ENCODE measurements around the gene ALDH4A1.

ALDH4A1 gene

DNA sequence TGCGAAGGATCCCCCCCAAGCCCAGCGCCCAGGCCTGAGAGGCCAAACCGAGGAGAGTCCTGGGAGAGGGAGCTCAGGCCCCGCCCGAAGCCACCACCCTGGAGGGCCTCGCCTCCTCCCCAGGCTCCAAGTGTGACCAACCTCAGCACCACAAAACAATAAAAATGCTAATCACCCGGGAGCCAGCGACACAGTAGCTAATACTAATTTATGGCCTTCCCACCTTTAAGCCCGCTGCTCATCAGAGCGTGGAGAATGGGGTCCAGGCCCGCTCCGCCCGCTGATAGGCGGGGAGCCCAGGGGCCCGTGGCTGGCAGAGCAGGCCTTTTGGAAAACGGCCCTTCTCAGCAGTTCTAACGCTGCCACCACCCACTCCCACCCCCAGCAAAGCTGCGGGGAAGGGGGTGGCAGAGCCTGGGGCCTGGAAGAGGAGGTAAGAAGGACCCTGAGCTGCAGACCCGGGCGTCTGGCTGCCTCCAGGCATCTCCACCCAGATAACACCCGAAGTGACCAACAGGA is 22.5 kb downstream of the ALDH4A1 start:
- no peak overlapping the region for H3K4me3 ChIP-seq (ENCODE audit: low read depth, low read length)
- in situ Hi-C loops (cut with HindIII; ENCODE audit: low sequenced_read_pairs), result no loop called here
- TF ChIP-seq, protein P1, sequence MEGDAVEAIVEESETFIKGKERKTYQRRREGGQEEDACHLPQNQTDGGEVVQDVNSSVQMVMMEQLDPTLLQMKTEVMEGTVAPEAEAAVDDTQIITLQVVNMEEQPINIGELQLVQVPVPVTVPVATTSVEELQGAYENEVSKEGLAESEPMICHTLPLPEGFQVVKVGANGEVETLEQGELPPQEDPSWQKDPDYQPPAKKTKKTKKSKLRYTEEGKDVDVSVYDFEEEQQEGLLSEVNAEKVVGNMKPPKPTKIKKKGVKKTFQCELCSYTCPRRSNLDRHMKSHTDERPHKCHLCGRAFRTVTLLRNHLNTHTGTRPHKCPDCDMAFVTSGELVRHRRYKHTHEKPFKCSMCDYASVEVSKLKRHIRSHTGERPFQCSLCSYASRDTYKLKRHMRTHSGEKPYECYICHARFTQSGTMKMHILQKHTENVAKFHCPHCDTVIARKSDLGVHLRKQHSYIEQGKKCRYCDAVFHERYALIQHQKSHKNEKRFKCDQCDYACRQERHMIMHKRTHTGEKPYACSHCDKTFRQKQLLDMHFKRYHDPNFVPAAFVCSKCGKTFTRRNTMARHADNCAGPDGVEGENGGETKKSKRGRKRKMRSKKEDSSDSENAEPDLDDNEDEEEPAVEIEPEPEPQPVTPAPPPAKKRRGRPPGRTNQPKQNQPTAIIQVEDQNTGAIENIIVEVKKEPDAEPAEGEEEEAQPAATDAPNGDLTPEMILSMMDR (IDR thresholded peaks at IDR 0.05; ENCODE audit: low read depth, low read length), result no peak
- no peak for DNase-seq (ENCODE audit: low read depth, low spot score)

- DNase-seq (ENCODE audit: low read depth, low spot score), result no peak
- H3K4me3 ChIP-seq (ENCODE audit: low read depth, low read length), result no peak overlapping the region
- in situ Hi-C loops (cut with HindIII; ENCODE audit: low sequenced_read_pairs), result no loop called here
- TF ChIP-seq, protein P1 (IDR thresholded peaks at IDR 0.05; ENCODE audit: low read depth, low read length), result no peak
These were observed 23.1 kb downstream of the ALDH4A1 start for GRCh38 chr1:18879215-18879790.

DNA sequence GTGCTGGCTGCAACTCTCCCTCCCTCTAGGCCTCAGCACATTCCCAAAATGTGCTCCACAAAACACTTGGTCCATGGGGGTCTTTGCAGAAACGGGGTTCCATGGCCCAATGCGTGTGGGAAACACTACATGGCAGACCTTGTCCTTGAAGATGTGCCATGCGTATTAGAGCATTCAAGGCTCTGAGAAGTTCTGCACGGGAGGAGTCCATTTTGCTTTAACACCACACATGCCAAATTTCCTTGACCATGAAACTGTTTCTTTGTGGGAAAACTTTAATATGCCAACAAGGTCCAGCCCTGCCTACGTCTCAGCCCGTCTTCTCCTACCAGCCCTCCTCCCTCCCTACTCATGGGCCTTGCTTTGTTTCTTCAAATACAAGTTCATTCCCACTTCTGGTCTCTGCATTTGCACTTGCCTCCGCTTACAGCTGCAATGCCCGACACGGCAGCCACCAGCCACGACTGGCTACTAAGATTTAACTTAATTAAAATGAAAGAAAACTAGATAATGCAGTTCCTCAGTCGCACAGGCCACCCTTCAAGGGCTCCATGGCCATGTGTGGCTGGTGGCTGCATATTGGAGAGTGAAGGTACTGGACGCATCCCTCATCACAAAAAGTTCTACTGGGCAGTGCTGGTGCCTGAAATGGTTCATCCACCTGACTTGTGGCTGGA is 23.7 kb downstream of the ALDH4A1 start:
- in situ Hi-C loops (cut with HindIII; ENCODE audit: low sequenced_read_pairs), result no loop called here
- no peak for DNase-seq (ENCODE audit: low read depth, low spot score)
- TF ChIP-seq, protein P1 (IDR thresholded peaks at IDR 0.05; ENCODE audit: low read depth, low read length), result no peak
- H3K4me3 ChIP-seq (ENCODE audit: low read depth, low read length), result no peak overlapping the region

DNA sequence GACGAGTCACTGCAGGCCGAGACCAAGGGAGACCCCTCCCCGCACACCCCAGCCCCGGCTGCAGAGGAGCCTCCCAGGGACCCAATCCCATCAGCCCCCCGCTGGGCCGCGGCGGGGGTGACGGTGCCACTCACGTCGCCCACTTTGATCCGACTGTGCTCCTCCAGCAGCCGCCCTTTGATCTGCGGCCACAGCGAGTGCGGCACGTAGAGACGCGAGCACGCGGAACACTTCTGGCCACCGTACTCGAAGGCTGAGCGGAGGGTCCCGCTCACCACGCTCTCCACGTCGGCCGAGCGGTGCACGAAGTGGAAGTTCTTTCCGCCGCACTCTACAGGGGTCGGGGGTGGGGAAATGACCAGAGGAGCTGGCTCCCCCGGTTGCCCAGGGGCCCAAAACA is 25.1 kb downstream of the ALDH4A1 start:
- in situ Hi-C loops (cut with HindIII; ENCODE audit: low sequenced_read_pairs), result no loop called here
- DNase-seq (ENCODE audit: low read depth, low spot score), result no peak
- TF ChIP-seq, protein P1 (IDR thresholded peaks at IDR 0.05; ENCODE audit: low read depth, low read length), result no peak
- no peak overlapping the region for H3K4me3 ChIP-seq (ENCODE audit: low read depth, low read length)

- TF ChIP-seq, protein P1 (IDR thresholded peaks at IDR 0.05; ENCODE audit: low read depth, low read length), result no peak
- no peak overlapping the region for H3K4me3 ChIP-seq (ENCODE audit: low read depth, low read length)
- in situ Hi-C loops (cut with HindIII; ENCODE audit: low sequenced_read_pairs), result no loop called here
- no peak for DNase-seq (ENCODE audit: low read depth, low spot score)
These were observed 26.1 kb downstream of the ALDH4A1 start for GRCh38 chr1:18876210-18876609.

DNA sequence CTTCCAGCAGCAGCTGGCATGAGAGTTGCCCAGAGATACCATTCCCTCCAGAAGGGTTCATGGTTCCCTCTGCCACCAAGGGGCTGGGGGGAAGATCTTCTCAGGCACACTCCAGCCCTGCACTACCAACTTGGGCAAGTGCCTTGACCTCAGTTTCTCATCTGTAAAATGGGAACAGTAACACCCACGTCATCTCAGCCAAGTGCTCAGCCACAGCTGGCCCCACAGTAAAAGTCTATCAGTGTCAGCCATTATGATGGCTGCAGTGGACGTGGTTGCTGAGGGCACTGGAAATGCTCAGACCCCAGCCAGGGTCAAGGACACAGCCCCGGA is 26.6 kb downstream of the ALDH4A1 start:
- in situ Hi-C loops (cut with HindIII; ENCODE audit: low sequenced_read_pairs), result no loop called here
- no peak overlapping the region for H3K4me3 ChIP-seq (ENCODE audit: low read depth, low read length)
- no peak for DNase-seq (ENCODE audit: low read depth, low spot score)
- TF ChIP-seq, protein P1 (IDR thresholded peaks at IDR 0.05; ENCODE audit: low read depth, low read length), result no peak

All from astrocyte of the spinal cord (primary cell).